ENCODE measurements around the gene OTOGL.

GRCh38 chr12:80058586-80058985 lies 40.8 kb upstream of the OTOGL start:
- no peak for TF ChIP-seq CTCF (IDR thresholded peaks at IDR 0.05)
- no peak for TF ChIP-seq POLR2A (IDR thresholded peaks at IDR 0.05)
